ENCODE data around the gene LGR4.

LGR4 gene

DNA sequence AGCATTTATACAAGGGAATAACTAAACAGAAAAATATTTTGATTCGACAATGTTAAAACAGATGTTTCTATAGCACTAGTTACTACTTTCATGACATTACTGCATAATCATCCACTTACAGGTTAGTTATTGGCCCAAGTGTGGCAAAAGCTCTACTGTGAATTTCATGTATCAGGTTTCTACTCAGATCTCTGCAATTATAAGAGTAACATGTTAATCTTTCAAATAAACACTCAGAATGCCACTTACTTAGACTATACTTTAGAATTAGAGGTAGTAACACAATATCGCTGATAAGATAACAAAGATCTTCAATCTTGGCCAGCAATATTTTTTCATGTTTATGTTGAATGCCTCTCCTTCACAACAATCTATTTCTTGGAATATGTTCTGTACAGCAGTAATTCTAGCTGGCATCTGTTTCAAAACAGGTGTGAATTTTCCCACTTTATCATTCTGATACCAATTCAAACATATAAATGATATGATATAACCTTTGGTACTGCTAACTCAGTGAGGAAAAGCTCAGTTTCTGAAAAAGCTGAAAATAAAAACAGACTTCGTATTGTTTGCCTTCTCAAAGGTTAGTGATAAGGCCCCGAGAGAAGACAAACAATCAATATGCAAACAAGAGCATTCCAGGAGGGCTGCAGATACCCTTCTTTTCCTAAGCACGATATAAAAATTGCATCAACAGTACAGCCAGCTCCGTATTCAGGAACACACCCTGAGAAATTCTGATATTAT, 98.6 kb downstream of the LGR4 start:
- no peak for DNase-seq (ENCODE audit: low spot score)

- no peak for DNase-seq (ENCODE audit: low spot score)
These were observed 99.2 kb downstream of the LGR4 start for GRCh38 chr11:27373392-27373791.

- DNase-seq (ENCODE audit: low spot score): no peak
These were observed 100.4 kb downstream of the LGR4 start for GRCh38 chr11:27372164-27372563.

- DNase-seq (ENCODE audit: low spot score): no peak
These were observed 101.1 kb downstream of the LGR4 start for GRCh38 chr11:27371489-27371888.

DNA sequence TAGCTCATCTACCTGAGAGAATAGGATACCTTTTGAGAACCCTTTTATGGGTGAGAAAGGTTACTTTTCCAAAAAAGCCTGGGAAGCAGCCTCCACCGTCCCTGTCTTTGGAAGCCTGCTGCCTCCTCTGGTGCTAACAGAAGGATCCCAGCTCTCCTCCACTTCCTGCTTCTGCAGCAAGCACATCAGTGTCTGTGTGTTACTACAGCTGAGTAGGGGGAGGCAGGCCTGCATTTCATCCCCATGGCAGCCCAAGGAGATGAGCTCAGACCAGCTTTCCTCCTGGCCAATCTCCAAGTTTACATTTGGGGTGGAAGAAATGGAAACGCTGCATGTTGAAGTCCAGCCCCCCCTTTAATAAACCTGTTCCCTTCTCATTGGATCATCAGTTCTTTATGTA, 102.2 kb downstream of the LGR4 start:
- no peak for DNase-seq (ENCODE audit: low spot score)

DNA sequence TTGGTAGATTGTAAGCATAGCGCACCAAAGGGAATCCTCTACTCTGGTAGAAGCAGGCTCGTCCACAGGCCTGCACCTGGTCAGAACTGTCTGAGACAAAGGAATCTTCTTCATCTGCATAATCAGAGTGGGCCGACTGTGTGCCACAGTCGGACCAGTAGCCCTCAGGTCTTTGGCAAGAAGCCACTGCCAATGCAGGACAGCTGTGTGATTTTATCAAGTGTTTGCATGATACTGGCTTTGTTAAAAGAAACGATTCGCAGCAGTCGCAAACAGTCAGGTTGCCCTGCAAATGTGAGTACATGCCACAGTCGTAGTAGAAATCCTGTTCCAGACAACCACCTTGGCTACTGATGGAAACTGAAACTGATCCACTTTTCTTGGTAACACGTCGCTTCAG, 104.7 kb downstream of the LGR4 start:
- DNase-seq (ENCODE audit: low spot score): no peak

DNA sequence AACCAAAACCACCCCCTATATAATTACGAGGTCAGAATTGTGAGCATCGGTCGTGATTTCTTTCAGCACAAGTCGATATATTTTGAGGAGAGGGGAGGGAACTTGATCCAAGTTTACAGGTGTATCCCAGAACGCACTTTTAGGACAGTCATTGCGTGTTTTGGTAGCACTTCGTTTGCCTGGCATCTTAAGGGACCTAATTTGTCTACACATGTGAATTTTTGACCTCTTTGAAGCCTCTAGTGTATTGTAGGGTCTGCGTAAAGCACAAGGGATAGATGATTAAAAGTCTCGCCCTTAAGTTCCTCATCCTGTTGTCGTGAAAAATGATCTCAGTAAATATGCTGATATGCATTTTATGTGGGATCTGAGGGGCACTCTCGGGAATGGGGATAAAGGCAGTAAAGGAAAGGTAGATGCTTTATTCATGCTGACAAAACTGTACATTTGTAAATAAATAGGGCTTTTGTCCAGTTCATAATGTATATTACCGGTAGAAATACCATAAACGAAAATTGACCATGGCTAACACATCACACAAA, 108.9 kb downstream of the LGR4 start:
- no peak for DNase-seq (ENCODE audit: low spot score)

DNA sequence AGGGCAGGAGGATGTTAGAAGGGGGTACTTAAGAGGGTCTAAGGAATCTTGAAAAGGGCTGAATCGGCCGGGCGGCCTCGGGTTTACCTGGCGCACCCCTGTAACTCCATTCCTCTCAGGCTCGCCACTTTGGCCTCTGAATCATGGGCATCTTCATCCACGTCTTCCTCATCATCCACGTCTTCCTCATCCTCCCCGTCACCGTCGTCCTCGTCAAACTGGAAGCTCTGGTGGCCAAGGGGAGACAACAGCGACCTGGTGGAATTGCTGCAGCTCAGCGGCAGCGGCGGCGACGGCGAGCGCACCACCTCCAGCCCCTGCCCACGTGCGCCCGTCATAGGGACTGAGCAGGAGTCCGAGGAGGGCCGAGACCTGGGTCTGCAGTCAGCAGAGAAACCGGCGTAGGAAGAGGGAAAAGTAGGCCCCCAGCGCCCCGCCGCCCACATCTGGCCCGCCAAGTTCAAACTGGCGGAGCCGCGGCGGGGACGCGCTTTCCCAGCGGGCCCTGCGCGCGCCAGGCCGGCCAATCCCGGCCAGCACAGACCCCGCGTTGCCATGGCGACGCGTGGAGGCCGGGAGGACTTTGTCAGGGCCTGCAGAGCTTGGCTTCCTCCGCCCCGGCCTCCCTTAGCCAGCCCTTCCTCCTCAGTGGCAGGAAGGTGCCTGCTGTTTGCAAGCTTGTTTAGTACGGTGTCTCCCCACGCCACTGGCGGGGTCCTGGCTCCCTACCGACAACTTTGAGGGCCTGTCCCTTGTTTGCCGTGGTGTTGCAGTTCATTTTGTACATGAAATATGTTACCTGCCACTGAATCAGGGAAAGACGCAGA, 109.6 kb downstream of the LGR4 start, which contains the start of gene CCDC34:
Gene CCDC34, minus strand, starts transcription at position 467 of the 827 bp plus-strand sequence. Its CDS starts 21 bp downstream, at position 446.
- DNase-seq (ENCODE audit: low spot score): peak; percentile 94

- no peak for DNase-seq (ENCODE audit: low spot score)
These were observed 110.8 kb downstream of the LGR4 start for GRCh38 chr11:27361649-27362431.

- no peak for DNase-seq (ENCODE audit: low spot score)
These were observed 114.3 kb downstream of the LGR4 start for GRCh38 chr11:27358296-27358695.

DNA sequence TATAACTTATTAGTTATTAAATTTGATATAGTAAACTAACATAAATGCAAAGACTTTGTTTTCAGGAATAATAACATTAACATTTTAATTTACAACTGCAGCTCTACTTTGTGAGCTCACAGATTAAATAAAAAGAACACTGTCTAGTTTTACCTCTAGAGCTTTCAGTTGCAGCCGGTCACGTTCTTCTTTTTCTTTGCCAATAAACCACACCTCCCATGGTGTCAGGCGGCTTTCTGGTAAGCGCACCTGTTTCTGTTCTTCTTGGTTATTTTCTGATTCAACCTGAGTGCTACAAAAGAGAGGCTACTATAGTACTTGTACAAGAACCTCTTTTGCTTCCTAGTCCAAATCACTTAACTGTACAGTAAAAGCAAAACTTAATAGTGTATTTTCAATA, 115.3 kb downstream of the LGR4 start:
- DNase-seq (ENCODE audit: low spot score): no peak

DNA sequence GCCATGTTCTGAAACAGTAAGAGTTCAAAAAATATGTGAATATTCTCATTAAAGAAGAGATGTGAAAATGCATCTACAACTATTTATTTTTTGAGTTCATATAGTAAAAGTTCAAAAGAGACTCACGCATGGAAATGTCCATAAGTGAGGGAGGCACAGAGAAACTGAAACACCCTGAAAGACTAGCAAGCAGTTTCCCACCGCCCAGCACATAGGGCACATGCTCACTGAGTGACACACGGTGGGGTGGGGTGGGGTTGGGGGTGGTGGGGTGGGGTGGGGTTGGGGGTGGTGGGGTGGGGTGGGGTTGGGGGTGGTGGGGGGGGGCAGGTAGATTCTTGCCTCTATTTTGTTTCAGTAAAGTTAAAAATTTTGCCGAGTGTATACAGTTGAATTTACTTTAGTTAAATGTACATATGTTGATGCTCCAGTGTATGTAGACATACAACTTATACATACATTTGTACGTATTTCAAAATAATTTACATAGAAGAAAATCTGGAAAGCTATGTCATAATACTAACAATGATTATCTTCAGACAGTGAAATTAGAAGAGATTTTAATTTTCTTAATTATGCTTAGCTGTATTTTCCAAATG, 115.9 kb downstream of the LGR4 start:
- DNase-seq (ENCODE audit: low spot score): no peak

DNA sequence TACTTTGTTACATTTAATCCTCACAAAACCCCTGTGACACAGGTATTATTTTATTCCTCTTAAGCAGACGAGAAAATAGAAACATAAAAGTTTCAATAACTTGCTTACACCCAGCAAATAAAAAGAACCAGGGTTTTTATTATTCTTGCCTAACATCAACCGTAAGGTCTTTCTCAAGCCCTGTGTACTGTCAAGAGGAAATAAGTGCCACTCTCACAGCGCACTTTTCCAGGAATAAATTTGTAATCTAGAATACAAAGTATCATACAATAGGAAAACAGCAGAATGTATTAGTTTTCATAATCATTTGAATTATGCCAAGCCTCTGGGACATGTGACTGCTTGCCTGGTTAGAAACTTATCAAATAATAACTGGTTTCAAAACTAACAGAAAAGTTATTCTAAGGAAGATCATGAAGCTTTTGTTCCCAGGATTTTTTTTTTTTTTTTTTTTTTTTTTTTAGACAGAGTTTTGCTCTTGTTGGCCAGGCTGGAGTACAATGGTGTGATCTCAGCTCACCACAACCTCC, 117.0 kb downstream of the LGR4 start:
- DNase-seq (ENCODE audit: low spot score): no peak

DNA sequence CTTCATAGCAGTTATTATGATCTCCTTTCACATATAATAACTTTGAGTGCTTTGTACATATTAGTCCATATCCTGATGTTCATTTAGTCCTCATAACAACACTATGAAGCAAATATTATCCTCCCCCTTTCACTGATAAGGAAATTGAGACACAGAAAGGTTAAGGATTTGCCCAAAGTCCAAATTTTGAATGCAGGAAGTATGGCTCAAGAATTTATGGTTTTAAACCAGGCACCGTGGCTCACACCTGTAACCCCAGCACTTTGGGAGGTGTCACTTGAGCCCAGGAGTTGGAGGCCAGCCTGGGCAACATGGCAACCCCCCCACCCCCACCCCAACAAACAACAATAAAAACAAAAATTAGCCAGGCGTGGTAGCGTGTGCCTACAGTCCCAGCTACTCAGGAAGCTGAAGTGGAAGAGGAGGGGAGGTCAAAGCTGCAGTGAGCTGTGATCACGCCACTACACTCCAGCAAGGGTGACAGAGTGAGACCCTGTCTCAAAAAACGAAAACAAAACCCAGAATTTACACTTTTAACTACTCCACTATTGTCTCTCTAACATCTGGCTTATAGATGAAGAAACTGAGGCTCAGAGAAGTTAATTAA, 118.1 kb downstream of the LGR4 start:
- DNase-seq (ENCODE audit: low spot score): no peak

GRCh38 chr11:27353593-27354358, 118.8 kb downstream of the LGR4 start:
- DNase-seq (ENCODE audit: low spot score): no peak

- no peak for DNase-seq (ENCODE audit: low spot score)
These were observed 119.8 kb downstream of the LGR4 start for GRCh38 chr11:27352781-27353180.

- no peak for DNase-seq (ENCODE audit: low spot score)
These were observed 122.1 kb downstream of the LGR4 start for GRCh38 chr11:27350511-27350910.

DNA sequence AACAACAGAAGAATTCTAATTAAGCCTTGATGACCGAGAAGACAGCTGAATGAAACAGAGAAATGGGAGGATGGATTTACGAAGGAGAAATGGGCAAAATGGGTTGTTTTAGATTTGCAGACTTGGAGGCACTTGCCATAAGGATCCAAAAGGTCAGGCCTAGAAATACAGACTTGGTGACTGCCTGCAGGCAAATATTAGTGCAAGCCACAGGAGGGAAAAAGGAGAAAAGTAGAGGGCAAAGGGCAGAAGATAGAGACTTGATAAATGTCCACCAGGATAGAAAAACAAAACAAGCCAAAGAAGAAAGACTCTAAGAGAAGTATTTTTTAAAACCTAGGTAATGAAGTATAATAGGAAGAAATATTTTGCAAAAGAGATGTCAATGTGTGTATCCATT, 122.7 kb downstream of the LGR4 start:
- DNase-seq (ENCODE audit: low spot score): no peak

DNA sequence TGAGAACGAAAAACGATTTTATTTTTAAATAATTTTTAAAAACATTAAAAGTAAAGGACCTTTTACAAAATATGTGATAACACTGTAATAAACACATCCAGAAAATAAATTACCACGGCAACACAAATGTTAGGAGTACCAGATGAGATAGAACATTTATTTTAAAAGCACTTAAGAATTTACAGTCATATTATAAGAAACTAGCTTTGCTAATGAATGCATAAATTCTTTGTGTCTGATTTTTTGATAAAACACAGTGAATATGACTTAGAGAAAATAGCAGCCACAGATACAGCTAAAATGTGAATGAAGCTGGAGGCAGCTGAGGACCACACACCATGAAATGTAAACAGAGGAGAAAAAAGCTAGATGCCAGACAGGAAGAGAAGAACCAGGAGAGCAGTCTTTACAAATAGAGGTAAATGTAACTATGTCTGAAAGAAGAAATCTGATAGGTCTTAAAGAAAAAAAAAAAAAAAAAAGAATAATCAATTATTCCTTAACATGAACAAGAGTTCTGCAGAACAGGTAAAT, 124.2 kb downstream of the LGR4 start:
- no peak for DNase-seq (ENCODE audit: low spot score)

All from ecto neural progenitor cell (in vitro differentiated cells).